A172 (cell line): ENCODE data around the gene PRUNE2. TPM values are rescaled to one million over a fixed set of nuclear protein-coding genes. Genes with fewer than 3 reads are reported as not detected.
A peak's percentile ranks its signal among the peaks of the same experiment; 100 is the strongest.

ENCODE experiments used
- DNase-seq: peaks from one replicate; pipeline ENCODE4 v3.0.0-alpha.2; 2015; ENCODE audit warnings: low spot score
- total RNA-seq: library from RNA; depleted of rRNA; stranded (reverse); fragments of >200 nt; shearing (Covaris generic); gene quantifications from 2 replicates; pipeline ENCODE4 v1.2.3, GENCODE V29; 2014

The PRUNE2 gene
- total RNA-seq, 1 experiment from 2014 or later, result 9.3 TPM

DNA sequence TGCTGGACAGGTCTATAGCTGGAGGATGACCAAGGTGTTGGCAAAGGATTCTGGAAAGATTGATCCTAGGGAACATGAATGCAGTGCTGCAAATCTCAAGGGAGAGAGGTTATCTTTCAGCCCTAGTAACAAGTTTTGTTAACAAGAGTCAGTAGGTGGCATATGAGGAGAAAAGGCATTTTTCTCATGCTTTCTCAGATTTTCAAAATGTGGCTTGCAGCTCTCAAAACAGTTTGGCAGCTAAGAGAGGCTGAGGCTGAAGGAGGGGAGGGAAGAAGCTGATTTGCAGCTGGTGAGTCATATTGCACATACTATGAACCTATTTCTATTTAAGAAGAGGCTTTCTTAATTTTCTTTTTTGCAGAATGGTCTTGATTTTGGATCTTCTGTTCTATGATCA is 205.9 kb downstream of the PRUNE2 start:
- peak; percentile 42 for DNase-seq

DNA sequence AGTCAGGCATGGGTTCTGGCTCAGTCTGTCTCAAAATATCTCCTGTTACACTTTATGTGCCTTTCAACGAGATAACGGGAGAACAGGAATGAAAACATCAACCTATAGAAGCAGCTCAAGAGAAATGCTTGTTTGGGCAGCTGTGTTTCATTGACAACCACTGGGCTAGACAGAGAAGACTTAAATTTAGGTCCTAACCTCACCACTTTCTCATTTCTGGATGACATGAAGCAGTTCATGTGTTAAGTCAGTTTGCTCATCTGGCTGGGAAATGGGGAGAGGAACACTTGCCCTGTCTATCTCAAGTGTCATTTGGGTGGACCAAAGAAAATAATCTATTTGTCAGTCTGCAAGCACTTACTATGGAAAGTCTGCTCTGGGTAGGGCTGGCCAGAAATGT is 208.4 kb downstream of the PRUNE2 start:
- DNase-seq, result no peak

DNA sequence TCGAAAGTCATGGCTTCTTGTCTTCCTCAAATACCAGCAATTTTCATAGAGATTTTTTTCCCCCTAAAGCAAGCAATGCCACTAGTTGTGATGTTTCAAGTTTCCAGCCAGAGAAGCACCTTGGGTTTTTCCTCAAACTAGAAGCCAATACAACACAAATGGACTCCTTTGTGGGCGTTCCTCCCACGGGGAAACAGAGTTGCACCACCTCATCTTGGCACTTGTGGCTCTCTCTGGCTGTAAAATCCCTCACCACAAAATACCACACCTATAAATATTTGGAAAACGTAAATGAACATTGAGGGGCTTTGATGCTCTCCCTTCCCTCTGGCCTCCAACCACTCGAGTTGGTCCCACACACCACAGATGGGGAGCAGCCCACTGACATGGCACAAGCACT is 208.8 kb downstream of the PRUNE2 start:
- DNase-seq, result no peak

GRCh38 chr9:76693912-76694311 is 212.0 kb downstream of the PRUNE2 start:
- no peak for DNase-seq

- no peak for DNase-seq
These were observed 213.3 kb downstream of the PRUNE2 start for GRCh38 chr9:76692458-76693129.

- no peak for DNase-seq
These were observed 214.2 kb downstream of the PRUNE2 start for GRCh38 chr9:76691517-76692313.

GRCh38 chr9:76690973-76691370 is 214.9 kb downstream of the PRUNE2 start:
- DNase-seq, result no peak

GRCh38 chr9:76690246-76690972 is 215.5 kb downstream of the PRUNE2 start:
- no peak for DNase-seq

- DNase-seq, result no peak
These were observed 217.3 kb downstream of the PRUNE2 start for GRCh38 chr9:76688471-76689238.

DNA sequence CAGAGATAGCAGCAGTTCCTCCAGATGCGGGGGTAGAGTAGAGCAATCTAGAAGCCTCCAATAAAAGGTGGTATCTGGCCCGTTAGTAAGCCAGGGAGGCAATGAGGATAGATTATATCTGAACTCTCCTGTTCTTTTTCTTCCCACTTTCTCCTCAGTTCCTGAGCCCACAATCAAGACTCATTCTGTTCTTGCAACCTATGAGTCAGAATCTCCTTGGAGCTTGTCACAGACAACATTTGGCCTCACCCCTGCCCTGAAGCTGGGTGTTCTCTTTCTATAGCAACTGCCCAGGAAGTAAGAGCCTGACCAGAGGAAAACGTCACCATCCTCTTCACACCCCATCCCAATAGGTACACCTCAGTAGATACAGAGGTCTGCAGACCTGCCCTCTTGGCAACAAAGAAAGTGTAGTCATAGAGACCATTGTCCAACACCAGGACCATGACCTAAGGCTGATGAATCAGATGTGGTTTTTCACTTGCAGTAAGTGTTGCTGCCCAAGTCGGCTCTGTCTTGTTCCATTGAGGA is 218.0 kb downstream of the PRUNE2 start:
- peak; percentile 82 for DNase-seq

- no peak for DNase-seq
These were observed 219.2 kb downstream of the PRUNE2 start for GRCh38 chr9:76686756-76687155.

DNA sequence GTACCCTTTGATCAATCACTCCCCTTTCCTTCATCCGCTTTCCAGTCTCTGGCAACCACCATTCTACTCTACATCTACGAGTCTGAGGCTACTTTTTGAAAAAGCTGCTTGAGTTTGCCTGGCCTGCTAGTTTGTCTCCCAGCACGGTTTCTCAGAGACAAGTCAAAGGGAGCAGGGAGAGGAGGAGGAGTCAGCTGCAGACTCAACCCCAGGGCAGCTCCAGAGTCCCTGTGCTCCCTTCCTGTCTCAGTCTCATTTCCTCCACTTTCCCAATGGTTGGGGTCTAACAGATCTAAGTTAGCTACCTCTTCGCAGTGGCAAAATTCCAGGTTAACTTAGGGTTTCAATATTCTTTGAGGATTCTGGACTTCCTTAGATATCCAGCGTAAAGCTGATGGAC is 221.7 kb downstream of the PRUNE2 start:
- no peak for DNase-seq

DNA sequence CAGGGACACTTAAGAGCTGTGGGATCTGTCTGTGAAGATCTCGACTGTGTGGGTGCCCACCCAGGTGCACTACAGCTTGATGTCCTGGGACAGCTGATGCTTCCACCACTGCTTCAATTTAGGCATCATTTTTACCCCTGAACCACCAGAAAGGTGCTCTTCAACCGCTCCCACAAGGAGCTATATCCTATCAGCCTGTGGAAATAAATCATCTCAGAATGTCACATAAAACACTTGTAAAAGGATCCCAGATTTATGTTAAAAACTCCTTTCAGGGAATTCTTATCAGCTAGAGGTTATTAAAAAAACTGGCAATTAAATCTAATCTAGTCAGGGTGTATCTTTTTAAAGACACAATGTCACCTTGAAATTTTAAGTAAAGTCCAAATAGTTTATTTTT is 224.4 kb downstream of the PRUNE2 start:
- no peak for DNase-seq

- DNase-seq, result no peak
These were observed 225.0 kb downstream of the PRUNE2 start for GRCh38 chr9:76680716-76681425.

DNA sequence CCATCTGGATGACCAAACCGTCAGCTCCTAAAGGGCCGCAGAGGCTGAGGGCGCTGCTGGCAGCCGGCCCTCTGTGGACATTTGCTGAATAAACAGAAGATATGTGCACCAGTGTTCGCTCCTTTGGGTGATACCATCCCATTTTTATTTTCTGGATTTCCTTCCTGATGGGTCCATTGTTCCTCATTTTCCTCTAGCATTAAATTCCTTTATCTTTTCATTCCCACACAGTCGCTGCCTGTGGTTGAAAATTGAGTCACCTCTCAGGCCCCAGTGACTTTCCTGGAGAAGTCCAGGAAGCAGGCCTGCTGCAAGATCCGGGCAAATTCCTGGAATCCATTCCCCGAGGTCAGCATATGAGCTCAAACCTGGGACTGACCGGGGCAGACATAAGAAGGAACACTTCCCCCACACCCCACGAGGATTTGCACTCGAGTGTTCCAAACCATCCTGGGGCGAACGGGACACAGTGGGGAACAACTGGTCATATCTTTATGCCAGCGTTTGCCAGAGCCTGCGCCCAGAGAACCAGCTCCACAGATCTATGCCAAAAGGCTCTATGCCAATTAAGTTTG is 228.3 kb downstream of the PRUNE2 start:
- DNase-seq, result peak; percentile 79

DNA sequence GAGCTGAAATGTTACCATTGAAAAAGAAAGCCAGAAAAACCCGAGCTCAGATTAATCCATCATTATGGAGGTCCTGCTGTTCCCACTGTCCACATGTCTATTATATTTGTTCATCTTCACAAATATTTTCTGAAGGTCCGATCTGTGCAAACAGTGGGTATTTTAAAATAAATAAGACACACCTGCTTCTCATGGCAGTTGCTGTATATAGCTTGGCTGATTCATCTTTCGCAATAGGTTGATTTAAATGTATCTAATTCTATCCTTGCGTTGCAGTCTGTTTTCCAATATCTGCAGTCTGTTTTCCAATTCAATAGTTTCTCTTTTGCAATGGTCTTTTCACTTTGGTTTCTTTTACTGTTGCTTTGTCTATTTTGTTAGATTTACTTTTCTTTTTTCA is 229.1 kb downstream of the PRUNE2 start:
- no peak for DNase-seq

DNA sequence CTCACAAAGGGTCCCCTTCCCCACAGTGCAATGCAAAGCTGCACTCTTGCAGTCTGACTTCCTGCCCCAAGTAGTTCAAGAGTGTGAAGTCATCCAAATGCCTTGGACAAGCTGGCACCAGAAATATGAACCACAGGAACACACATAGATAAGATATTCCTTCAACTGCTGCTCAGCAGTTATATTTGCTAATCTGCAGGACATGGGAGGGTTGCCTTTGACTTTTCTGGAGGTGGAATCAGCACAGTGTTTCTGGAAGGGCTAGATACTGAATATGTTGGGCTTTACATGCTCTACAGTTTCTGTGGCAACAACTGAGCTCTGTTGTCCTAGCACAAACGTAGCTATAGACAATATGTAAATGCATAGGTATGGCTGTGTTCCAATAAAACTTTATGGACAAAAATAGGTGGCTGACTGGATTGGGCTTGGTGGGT is 238.4 kb downstream of the PRUNE2 start:
- DNase-seq, result peak; percentile 74

DNA sequence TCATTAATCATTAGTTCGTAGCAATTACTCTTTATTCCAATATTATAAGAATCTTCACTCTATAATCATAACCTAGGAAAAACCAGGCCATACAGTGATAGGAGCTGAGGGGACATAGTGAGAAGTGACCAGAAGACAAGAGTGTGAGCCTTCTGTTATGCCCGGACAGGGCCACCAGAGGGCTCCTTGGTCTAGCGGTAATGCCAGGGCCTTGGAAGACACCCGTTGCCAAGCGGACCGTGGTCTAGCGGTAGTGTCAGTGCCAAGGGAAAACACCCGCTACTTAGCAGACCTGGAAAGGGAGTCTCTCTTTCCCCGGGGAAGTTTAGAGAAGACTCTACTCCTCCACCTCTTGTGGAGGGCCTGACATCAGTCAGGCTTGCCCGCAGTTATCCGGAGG is 239.9 kb downstream of the PRUNE2 start:
- DNase-seq, result peak; percentile 83

DNA sequence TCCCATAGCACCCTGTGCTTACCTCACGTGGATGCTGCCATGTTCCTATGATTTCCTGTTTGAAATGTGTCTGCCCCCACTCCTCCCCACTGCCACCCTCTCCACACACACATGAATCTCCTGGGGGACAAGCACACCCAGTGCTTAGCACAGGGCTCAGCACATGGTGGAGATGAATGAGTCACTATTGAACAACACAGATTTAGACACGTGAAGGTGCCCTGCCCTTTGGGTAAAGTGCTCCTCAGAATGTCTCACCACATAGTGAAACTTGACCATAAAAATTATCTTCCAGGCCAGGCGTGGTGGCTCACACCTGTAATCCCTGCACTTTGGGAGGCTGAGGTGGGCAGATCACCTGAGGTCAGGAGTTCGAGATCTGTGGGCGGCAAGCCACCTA is 240.5 kb downstream of the PRUNE2 start:
- no peak for DNase-seq

DNA sequence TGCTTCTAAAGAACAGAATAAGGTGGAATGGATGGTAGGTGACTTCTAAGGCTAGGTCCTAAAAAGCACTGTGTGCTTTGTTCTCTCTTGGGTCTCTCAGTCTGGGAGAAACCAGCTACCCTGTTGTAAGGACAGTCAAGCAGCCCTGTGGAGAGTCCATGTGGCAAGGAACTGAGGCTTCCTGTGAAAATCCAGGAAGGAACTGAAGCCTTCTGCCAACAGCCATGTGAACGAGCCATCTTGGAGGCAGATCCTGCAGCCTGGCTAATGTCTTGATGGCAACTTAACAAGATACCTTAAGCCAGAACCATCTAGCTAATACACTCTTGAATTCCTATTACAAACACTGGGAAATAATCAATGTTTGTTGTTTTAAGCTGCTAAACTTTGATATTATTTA is 241.8 kb downstream of the PRUNE2 start:
- no peak for DNase-seq
